ENCODE data around the gene CHRNA9. TPM values are rescaled to one million over a fixed set of nuclear protein-coding genes. Genes with fewer than 3 reads are reported as not detected.

The CHRNA9 gene
- total and polyA plus RNA-seq, 2 of the 13 experiments (the other 11 are each of a cell fraction or from before 2014, with no cell fraction given), result not detected

- Histone ChIP-seq H3K9me3 (ENCODE audit: low read length) (no peaks in the 10 kb centered on the region), H3K79me2 (ENCODE audit: insufficient read depth, low read length) (no peaks in the 10 kb centered on the region), H3K4me3 (replicated peaks in 1 of 3; ENCODE audit: insufficient read depth in 1 of 3, low read depth in 2 of 3, low read length in 3 of 3) (no peak overlapping the region), H3K4me1 (ENCODE audit: insufficient read depth, low read length) (no peaks in the 10 kb centered on the region; the same call in 1 of the 2 replicates), H2AFZ (ENCODE audit: low read length) (no peak overlapping the region), H3K4me2 (ENCODE audit: low read depth, low read length) (no peak overlapping the region), H3K9ac (ENCODE audit: insufficient read depth, low read depth, low read length) (no peak overlapping the region), H4K20me1 (ENCODE audit: insufficient read depth, low read length) (no peaks in the 10 kb centered on the region), H3K36me3 (replicated peaks in 1 of 2; ENCODE audit: control insufficient read depth in 1 of 2, insufficient read depth in 2 of 2, low read length in 2 of 2) (no peaks in the 10 kb centered on the region), H3K27ac (ENCODE audit: extremely low read length, insufficient read depth, low read length) (no peak overlapping the region), H3K27me3 (ENCODE audit: control insufficient read depth in 1 of 2, insufficient read depth in 2 of 2, low read length in 2 of 2) (no peaks in the 10 kb centered on the region)
- CTCF ChIA-PET (ENCODE audit: low intra/inter-chr PET ratio, low total read pairs), result no interaction called here
- no peak for DNase-seq (ENCODE audit: low spot score)
- TF ChIP-seq PATZ1 (CRISPR knock-in tag; IDR thresholded peaks at IDR 0.05), result no peak
- no peak for TF ChIP-seq MNT (IDR thresholded peaks at IDR 0.05)
- TF ChIP-seq ZSCAN31 (CRISPR knock-in tag; IDR thresholded peaks at IDR 0.05; ENCODE audit: low read depth), result no peak
- TF ChIP-seq ATF2 (CRISPR knock-in tag; IDR thresholded peaks at IDR 0.05), result no peak
- no peak for TF ChIP-seq ARID3A (IDR thresholded peaks at IDR 0.05; ENCODE audit: low read depth, low read length)
- no peak for TF ChIP-seq ZNF138 (CRISPR knock-in tag; IDR thresholded peaks at IDR 0.05; ENCODE audit: low read depth)
- TF ChIP-seq ZSCAN30 (CRISPR knock-in tag; IDR thresholded peaks at IDR 0.05), result no peak
- no peak for TF ChIP-seq SKI (IDR thresholded peaks at IDR 0.05; ENCODE audit: partially characterized antibody)
- TF ChIP-seq ZNF160 (CRISPR knock-in tag; IDR thresholded peaks at IDR 0.05), result no peak
- no peak for TF ChIP-seq ZNF678 (CRISPR knock-in tag; IDR thresholded peaks at IDR 0.05)
- TF ChIP-seq MIER2 (CRISPR knock-in tag; IDR thresholded peaks at IDR 0.05), result no peak
- TF ChIP-seq ZNF343 (CRISPR knock-in tag; IDR thresholded peaks at IDR 0.05), result no peak
- no peak for FAIRE-seq
- BruUV-seq (replicated peaks), result no TSS peak
- WGBS (ENCODE audit: low lambda C conversion rate), result 70% methylated on average over 5 of the region's 7 CpGs
- no peak for ATAC-seq
- in situ Hi-C loops (cut with HindIII; ENCODE audit: extremely low pct_ligation_motif_present, low pct_unique_long_range_greater_than_20kb) (no loop called here), intact Hi-C loops (cut with micrococcal nuclease; ENCODE audit: unreplicated experiment) (no loop called here)
- POLR2A ChIA-PET, result no interaction called here
Observed at GRCh38 chr4:40301603-40302002, 33.5 kb upstream of the CHRNA9 start.
